ENCODE measurements around the gene PPP1R3E. TPM values are rescaled to one million over a fixed set of nuclear protein-coding genes. Genes with fewer than 3 reads are reported as not detected.

The PPP1R3E gene
- total and polyA plus RNA-seq, 2 of the 13 experiments (the other 11 are each of a cell fraction or from before 2014, with no cell fraction given) = 16.5 to 26.5 TPM

DNA sequence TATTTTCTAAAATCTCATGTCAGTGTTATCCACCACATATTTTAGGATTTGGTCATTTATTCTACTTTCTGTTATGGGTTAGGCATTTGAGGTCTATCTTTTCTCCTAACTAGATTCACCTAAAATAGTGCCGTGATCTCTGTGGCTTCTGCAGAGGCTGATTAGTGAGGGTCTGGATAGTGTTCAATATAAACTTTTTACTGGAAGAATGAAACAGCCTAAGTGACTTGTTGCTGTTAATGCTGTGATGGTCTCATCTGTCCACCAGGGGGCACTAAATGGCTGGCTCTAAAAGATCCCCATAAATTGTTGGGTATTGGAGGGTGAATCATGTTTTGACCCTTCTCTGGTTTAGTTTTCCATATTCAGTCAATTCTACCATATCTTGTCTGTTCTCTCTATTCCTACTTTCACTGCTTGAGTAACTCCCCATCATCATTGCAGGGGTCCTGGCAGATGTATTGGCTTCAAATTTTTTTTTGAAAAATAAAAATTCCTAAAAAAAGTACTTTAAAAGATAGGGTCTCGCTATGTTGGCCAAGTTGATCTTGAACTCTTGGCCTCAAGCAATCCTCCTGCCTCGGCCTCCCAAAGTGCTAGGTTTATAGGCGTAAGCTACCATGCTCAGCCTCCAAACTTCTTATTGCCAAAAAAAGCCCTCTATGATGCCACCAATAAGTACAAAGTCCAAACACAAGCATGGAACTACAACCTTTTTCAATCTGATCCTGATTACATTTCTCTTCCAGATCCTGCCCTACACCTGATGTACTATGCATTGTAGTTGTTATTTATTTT lies 25.5 kb upstream of the PPP1R3E start (continued):
- TF ChIP-seq NFYC (CRISPR knock-in tag; IDR thresholded peaks at IDR 0.05) (peak; percentile 8; the same call in 1 of the 2 replicates), PRPF4 (IDR thresholded peaks at IDR 0.05; ENCODE audit: low read depth, low read length, poor library complexity, severe bottlenecking) (no peak), FOXM1 (CRISPR knock-in tag; IDR thresholded peaks at IDR 0.05) (no peak), FOXP1 (IDR thresholded peaks at IDR 0.05) (no peak), FOXP1 (CRISPR knock-in tag; IDR thresholded peaks at IDR 0.05) (no peak), POLR2AphosphoS2 (IDR thresholded peaks at IDR 0.05; ENCODE audit: low read depth, low read length) (peak; percentile 66), SSRP1 (CRISPR knock-in tag; IDR thresholded peaks at IDR 0.05) (0 out of 2 replicates have a peak, but pooled peaks have one; percentile 64), ZNF652 (CRISPR knock-in tag; IDR thresholded peaks at IDR 0.05; ENCODE audit: borderline replicate concordance, low read depth) (no peak), WIZ (CRISPR knock-in tag; IDR thresholded peaks at IDR 0.05) (no peak), CENPT (CRISPR knock-in tag; IDR thresholded peaks at IDR 0.05; ENCODE audit: low read depth) (no peak), EP300 (IDR thresholded peaks at IDR 0.05; ENCODE audit: low read depth in 2 of 2, low read length in 2 of 2) (no peak), EP300 (CRISPR knock-in tag; IDR thresholded peaks at IDR 0.05; ENCODE audit: borderline replicate concordance) (no peak; the same call in 1 of the 2 replicates), KLF9 (CRISPR knock-in tag; IDR thresholded peaks at IDR 0.05; ENCODE audit: low read depth) (0 out of 2 replicates have a peak, but pooled peaks have one; percentile 58), FOSL2 (CRISPR knock-in tag; IDR thresholded peaks at IDR 0.05) (peak; percentile 47; the same call in 1 of the 2 replicates), SP2 (CRISPR knock-in tag; IDR thresholded peaks at IDR 0.05) (0 out of 2 replicates have a peak, but pooled peaks have one; percentile 7), ZNF749 (CRISPR knock-in tag; IDR thresholded peaks at IDR 0.05; ENCODE audit: borderline replicate concordance) (no peak), SMYD3 (CRISPR knock-in tag; IDR thresholded peaks at IDR 0.05) (0 out of 2 replicates have a peak, but pooled peaks have one; percentile 76), EED (CRISPR knock-in tag; IDR thresholded peaks at IDR 0.05) (no peak)
- TF ChIP-seq, protein P1, sequence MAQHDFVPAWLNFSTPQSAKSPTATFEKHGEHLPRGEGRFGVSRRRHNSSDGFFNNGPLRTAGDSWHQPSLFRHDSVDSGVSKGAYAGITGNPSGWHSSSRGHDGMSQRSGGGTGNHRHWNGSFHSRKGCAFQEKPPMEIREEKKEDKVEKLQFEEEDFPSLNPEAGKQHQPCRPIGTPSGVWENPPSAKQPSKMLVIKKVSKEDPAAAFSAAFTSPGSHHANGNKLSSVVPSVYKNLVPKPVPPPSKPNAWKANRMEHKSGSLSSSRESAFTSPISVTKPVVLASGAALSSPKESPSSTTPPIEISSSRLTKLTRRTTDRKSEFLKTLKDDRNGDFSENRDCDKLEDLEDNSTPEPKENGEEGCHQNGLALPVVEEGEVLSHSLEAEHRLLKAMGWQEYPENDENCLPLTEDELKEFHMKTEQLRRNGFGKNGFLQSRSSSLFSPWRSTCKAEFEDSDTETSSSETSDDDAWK (CRISPR knock-in tag; IDR thresholded peaks at IDR 0.05) = no peak
- TF ChIP-seq, protein P2, sequence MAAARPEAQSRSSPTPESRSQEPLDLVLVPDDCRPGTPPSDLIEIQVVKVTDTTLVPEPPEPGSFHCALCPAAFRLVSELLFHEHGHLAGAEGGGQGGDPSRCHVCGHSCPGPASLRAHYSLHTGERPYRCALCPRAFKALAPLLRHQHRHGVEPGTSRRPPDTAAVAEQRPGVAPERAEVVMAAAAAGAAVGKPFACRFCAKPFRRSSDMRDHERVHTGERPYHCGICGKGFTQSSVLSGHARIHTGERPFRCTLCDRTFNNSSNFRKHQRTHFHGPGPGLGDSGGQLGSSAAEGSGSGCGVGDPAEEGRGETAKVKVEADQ (CRISPR knock-in tag; IDR thresholded peaks at IDR 0.05; ENCODE audit: borderline replicate concordance) = peak; percentile 62; the same call in 1 of the 2 replicates
- TF ChIP-seq, protein P3, sequence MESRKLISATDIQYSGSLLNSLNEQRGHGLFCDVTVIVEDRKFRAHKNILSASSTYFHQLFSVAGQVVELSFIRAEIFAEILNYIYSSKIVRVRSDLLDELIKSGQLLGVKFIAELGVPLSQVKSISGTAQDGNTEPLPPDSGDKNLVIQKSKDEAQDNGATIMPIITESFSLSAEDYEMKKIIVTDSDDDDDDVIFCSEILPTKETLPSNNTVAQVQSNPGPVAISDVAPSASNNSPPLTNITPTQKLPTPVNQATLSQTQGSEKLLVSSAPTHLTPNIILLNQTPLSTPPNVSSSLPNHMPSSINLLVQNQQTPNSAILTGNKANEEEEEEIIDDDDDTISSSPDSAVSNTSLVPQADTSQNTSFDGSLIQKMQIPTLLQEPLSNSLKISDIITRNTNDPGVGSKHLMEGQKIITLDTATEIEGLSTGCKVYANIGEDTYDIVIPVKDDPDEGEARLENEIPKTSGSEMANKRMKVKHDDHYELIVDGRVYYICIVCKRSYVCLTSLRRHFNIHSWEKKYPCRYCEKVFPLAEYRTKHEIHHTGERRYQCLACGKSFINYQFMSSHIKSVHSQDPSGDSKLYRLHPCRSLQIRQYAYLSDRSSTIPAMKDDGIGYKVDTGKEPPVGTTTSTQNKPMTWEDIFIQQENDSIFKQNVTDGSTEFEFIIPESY (CRISPR knock-in tag; IDR thresholded peaks at IDR 0.05) = no peak
- TF ChIP-seq, protein P4, sequence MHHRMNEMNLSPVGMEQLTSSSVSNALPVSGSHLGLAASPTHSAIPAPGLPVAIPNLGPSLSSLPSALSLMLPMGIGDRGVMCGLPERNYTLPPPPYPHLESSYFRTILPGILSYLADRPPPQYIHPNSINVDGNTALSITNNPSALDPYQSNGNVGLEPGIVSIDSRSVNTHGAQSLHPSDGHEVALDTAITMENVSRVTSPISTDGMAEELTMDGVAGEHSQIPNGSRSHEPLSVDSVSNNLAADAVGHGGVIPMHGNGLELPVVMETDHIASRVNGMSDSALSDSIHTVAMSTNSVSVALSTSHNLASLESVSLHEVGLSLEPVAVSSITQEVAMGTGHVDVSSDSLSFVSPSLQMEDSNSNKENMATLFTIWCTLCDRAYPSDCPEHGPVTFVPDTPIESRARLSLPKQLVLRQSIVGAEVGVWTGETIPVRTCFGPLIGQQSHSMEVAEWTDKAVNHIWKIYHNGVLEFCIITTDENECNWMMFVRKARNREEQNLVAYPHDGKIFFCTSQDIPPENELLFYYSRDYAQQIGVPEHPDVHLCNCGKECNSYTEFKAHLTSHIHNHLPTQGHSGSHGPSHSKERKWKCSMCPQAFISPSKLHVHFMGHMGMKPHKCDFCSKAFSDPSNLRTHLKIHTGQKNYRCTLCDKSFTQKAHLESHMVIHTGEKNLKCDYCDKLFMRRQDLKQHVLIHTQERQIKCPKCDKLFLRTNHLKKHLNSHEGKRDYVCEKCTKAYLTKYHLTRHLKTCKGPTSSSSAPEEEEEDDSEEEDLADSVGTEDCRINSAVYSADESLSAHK (CRISPR knock-in tag; IDR thresholded peaks at IDR 0.05; ENCODE audit: borderline replicate concordance) = 0 out of 2 replicates have a peak, but pooled peaks have one; percentile 33
